Measurements from ENCODE around the gene HSPA13. TPM values are rescaled to one million over a fixed set of nuclear protein-coding genes. Genes with fewer than 3 reads are reported as not detected.
"Not testable (repeated sequence)": the region's sequence is repeated elsewhere in the genome, so short reads cannot be mapped to it uniquely, and the experiment has no call there.

Gene HSPA13
- polyA plus RNA-seq, 3 donors = 6.8 to 13.9 (median 12.2) TPM

- Histone ChIP-seq H3K4me3 (replicated peaks in 1 of 3; ENCODE audit: low read depth in 2 of 3, low read length in 3 of 3) (no peak overlapping the region), H3K4me1 (ENCODE audit: control insufficient read depth in 1 of 2, insufficient read depth in 2 of 2, low read length in 2 of 2) (no peaks in the 10 kb centered on the region), H3K9me3 (replicated peaks in 1 of 2; ENCODE audit: control insufficient read depth in 1 of 2, insufficient read depth in 1 of 2, low read length in 2 of 2) (no peaks in the 10 kb centered on the region), H3K79me2 (ENCODE audit: insufficient read depth, low read length) (no peaks in the 10 kb centered on the region), H3K27ac (ENCODE audit: low read depth in 1 of 2, low read length in 2 of 2) (no peak overlapping the region), H3K9ac (ENCODE audit: insufficient read depth, low read length, poor library complexity, severe bottlenecking) (no peak overlapping the region), H3K36me3 (replicated peaks in 1 of 2; ENCODE audit: control insufficient read depth in 1 of 2, insufficient read depth in 2 of 2, low read length in 2 of 2) (no peaks in the 10 kb centered on the region), H3K27me3 (ENCODE audit: control insufficient read depth in 2 of 2, insufficient read depth in 2 of 2, low read length in 2 of 2) (no peaks in the 10 kb centered on the region), H2AFZ (ENCODE audit: insufficient read depth, low read depth, low read length, poor library complexity, severe bottlenecking) (no peak overlapping the region), H4K20me1 (ENCODE audit: insufficient read depth, low read length) (no peaks in the 10 kb centered on the region), H3K4me2 (replicated peaks; ENCODE audit: extremely low read depth, low read length, poor library complexity, severe bottlenecking) (no peak overlapping the region)
- Mint-ChIP-seq H3K27me3 (ENCODE audit: low read depth in 3 of 3) (peaks cover 0 to 3% (median 2%) of the 10 kb centered on the region in 3 donors), H3K36me3 (no peaks in the 10 kb centered on the region), H3K4me1 (no peaks in the 10 kb centered on the region), H3K4me3 (no peak overlapping the region), H3K9me3 (no peaks in the 10 kb centered on the region), H3K27ac (no peak overlapping the region)
- intact Hi-C loops (cut with micrococcal nuclease) = no loop called here
- DNase-seq = no peak
- no peak for TF ChIP-seq CTCF (IDR thresholded peaks at IDR 0.05)
Observed at GRCh38 chr21:14353231-14353630, 29.7 kb downstream of the HSPA13 start.

GRCh38 chr21:14327346-14327745, 55.6 kb downstream of the HSPA13 start:
- WGBS (ENCODE audit: insufficient coverage) = no CpG with 5 or more reads among the region's 2 CpGs
- H3K4me3 ChIP-seq (replicated peaks in 1 of 3; ENCODE audit: low read depth in 2 of 3, low read length in 3 of 3); H3K27me3 ChIP-seq (ENCODE audit: control insufficient read depth in 2 of 2, insufficient read depth in 2 of 2, low read length in 2 of 2); H3K27ac ChIP-seq (ENCODE audit: low read depth in 1 of 2, low read length in 2 of 2); H3K9ac ChIP-seq (ENCODE audit: insufficient read depth, low read length, poor library complexity, severe bottlenecking); H3K27ac Mint-ChIP-seq; H3K4me2 ChIP-seq (replicated peaks; ENCODE audit: extremely low read depth, low read length, poor library complexity, severe bottlenecking); H3K4me1 ChIP-seq (ENCODE audit: control insufficient read depth in 1 of 2, insufficient read depth in 2 of 2, low read length in 2 of 2); DNase-seq; H3K79me2 ChIP-seq (ENCODE audit: insufficient read depth, low read length); H2AFZ ChIP-seq (ENCODE audit: insufficient read depth, low read depth, low read length, poor library complexity, severe bottlenecking); H4K20me1 ChIP-seq (ENCODE audit: insufficient read depth, low read length); H3K27me3 Mint-ChIP-seq (ENCODE audit: low read depth in 3 of 3); H3K4me3 Mint-ChIP-seq; H3K9me3 ChIP-seq (replicated peaks in 1 of 2; ENCODE audit: control insufficient read depth in 1 of 2, insufficient read depth in 1 of 2, low read length in 2 of 2); intact Hi-C loops (cut with micrococcal nuclease); H3K4me1 Mint-ChIP-seq; H3K36me3 Mint-ChIP-seq; H3K36me3 ChIP-seq (replicated peaks in 1 of 2; ENCODE audit: control insufficient read depth in 1 of 2, insufficient read depth in 2 of 2, low read length in 2 of 2): not testable (repeated sequence)
- H3K9me3 Mint-ChIP-seq = peaks cover 4 to 22% (median 16%) of the 10 kb centered on the region in 7 donors
